ENCODE measurements around the gene ERI3.

DNA sequence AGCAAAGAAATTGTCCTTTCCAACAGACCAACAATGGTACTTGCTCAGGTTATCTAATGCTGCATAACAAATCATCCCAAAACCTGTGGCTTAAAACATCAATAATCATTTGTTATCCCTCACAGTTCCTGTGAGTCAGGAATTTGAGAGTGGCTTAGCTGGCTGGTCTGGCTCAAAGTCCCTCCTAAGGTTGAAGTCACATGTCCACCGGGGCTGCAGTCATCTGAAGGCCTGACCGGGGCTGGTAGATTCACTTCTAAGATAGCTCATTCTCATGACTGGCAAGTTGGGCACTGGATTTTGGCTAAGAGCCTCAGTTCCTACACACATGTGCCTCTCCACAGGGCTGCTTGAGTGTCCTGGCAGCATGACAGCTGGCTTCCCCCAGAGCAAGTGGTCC lies 16.9 kb downstream of the ERI3 start:
- TF ChIP-seq, protein P1, sequence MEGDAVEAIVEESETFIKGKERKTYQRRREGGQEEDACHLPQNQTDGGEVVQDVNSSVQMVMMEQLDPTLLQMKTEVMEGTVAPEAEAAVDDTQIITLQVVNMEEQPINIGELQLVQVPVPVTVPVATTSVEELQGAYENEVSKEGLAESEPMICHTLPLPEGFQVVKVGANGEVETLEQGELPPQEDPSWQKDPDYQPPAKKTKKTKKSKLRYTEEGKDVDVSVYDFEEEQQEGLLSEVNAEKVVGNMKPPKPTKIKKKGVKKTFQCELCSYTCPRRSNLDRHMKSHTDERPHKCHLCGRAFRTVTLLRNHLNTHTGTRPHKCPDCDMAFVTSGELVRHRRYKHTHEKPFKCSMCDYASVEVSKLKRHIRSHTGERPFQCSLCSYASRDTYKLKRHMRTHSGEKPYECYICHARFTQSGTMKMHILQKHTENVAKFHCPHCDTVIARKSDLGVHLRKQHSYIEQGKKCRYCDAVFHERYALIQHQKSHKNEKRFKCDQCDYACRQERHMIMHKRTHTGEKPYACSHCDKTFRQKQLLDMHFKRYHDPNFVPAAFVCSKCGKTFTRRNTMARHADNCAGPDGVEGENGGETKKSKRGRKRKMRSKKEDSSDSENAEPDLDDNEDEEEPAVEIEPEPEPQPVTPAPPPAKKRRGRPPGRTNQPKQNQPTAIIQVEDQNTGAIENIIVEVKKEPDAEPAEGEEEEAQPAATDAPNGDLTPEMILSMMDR (conservative IDR thresholded peaks at IDR 0.05; ENCODE audit: low read depth, low read length) = no peak
- no peak for TF ChIP-seq POLR2A (IDR thresholded peaks at IDR 0.05; ENCODE audit: low read depth, low read length)
- TF ChIP-seq NFE2L2 (IDR thresholded peaks at IDR 0.05; ENCODE audit: low read depth, low read length) = no peak

Measured in IMR-90 (cell line).